Upper lobe of right lung (tissue), 1 donor: ENCODE data around the gene ATP8A1. TPM values are rescaled to one million over a fixed set of nuclear protein-coding genes. Genes with fewer than 3 reads are reported as not detected.

ENCODE experiments used
- ATAC-seq: fragments of 200-7000 bp; cut with Tn5 transposase; one replicate; pipeline ENCODE4 v1.9.1; 2020; ENCODE audit warnings: mild to moderate bottlenecking, moderate library complexity
- DNase-seq: peaks from one replicate; pipeline ENCODE4 v3.0.0-alpha.2; 2020
- H3K27ac ChIP-seq: fragments of 200-600 bp; one replicate; pipeline ENCODE4 v1.8.0; 2022
- H3K27me3 ChIP-seq: fragments of 200-600 bp; one replicate; pipeline ENCODE4 v1.8.0; 2022; ENCODE audit warnings: mild to moderate bottlenecking
- H3K36me3 ChIP-seq: fragments of 200-600 bp; one replicate; pipeline ENCODE4 v1.8.0; 2022
- H3K4me1 ChIP-seq: fragments of 200-600 bp; one replicate; pipeline ENCODE4 v1.8.0; 2022
- H3K4me3 ChIP-seq: fragments of 200-600 bp; one replicate; pipeline ENCODE4 v1.8.0; 2022; ENCODE audit warnings: mild to moderate bottlenecking
- H3K9me3 ChIP-seq: fragments of 200-600 bp; one replicate; pipeline ENCODE4 v1.8.0; 2022
- CTCF ChIP-seq: fragments of 200-600 bp; IDR thresholded peaks from one replicate; pipeline ENCODE4 v1.8.0; 2022; ENCODE audit warnings: antibody characterized with exemption
- intact Hi-C: fragments of 100-400 bp; cut with DNase I; formaldehyde crosslinking; loops from one replicate; pipeline ENCODE4 v1.11.0; 2022
- total RNA-seq: library from RNA; stranded (reverse); fragmentation: NEBNext Ultra II Directional; extraction: Animal tissue kit (Norgen Biotek cat#: 25700); gene quantifications from one replicate; pipeline ENCODE4 v1.2.1, GENCODE V29; 2021
- donor health status: DM: no; HTN: yes; CAD: no; lungs with severe emphysema.

ATP8A1 gene
- total RNA-seq, 1 donor from 2014 or later: 79.3 TPM

- intact Hi-C loops: no loop called here
- no peak for DNase-seq
- H3K36me3 ChIP-seq: no peaks in the 10 kb centered on the region
Observed at GRCh38 chr4:42641656-42642055, 15.2 kb downstream of the ATP8A1 start.

GRCh38 chr4:42641161-42641560 is 15.7 kb downstream of the ATP8A1 start:
- intact Hi-C loops: no loop called here
- H3K36me3 ChIP-seq: no peaks in the 10 kb centered on the region
- ATAC-seq (no peak), DNase-seq (no peak)
- no peaks in the 10 kb centered on the region for H3K9me3 ChIP-seq
- H3K4me3 ChIP-seq: no peak overlapping the region
- no peak overlapping the region for H3K27ac ChIP-seq
- TF ChIP-seq CTCF: no peak
- H3K27me3 ChIP-seq: no peaks in the 10 kb centered on the region
- H3K4me1 ChIP-seq: peaks cover 28% of the 10 kb centered on the region

More at GRCh38 chr4:42641656-42642055, 15.2 kb downstream of the ATP8A1 start:
- ATAC-seq: no peak
- no peak for TF ChIP-seq CTCF
- H3K4me1 ChIP-seq: peaks cover 28% of the 10 kb centered on the region
- H3K27me3 ChIP-seq: no peaks in the 10 kb centered on the region
- no peak overlapping the region for H3K27ac ChIP-seq
- no peaks in the 10 kb centered on the region for H3K9me3 ChIP-seq
- no peak overlapping the region for H3K4me3 ChIP-seq

- no peak for TF ChIP-seq CTCF
- no peak for DNase-seq
- ATAC-seq: no peak
- intact Hi-C loops: no loop called here
- H3K4me1 ChIP-seq: peaks cover 28% of the 10 kb centered on the region
- no peaks in the 10 kb centered on the region for H3K27me3 ChIP-seq
- H3K4me3 ChIP-seq: no peak overlapping the region
- no peak overlapping the region for H3K27ac ChIP-seq
- no peaks in the 10 kb centered on the region for H3K36me3 ChIP-seq
- no peaks in the 10 kb centered on the region for H3K9me3 ChIP-seq
Observed at GRCh38 chr4:42640613-42641012, 16.3 kb downstream of the ATP8A1 start.

GRCh38 chr4:42638993-42639392 is 17.9 kb downstream of the ATP8A1 start:
- ATAC-seq (no peak), DNase-seq (no peak)
- Histone ChIP-seq H3K4me1 (peaks cover 28% of the 10 kb centered on the region), H3K27ac (no peak overlapping the region), H3K27me3 (no peaks in the 10 kb centered on the region), H3K9me3 (no peaks in the 10 kb centered on the region), H3K4me3 (no peak overlapping the region), H3K36me3 (no peaks in the 10 kb centered on the region)
- TF ChIP-seq CTCF: no peak
- intact Hi-C loops: no loop called here

GRCh38 chr4:42638321-42638720 is 18.6 kb downstream of the ATP8A1 start:
- ATAC-seq: no peak
- H3K9me3 ChIP-seq: no peaks in the 10 kb centered on the region
- H3K36me3 ChIP-seq: no peaks in the 10 kb centered on the region
- peaks cover 24% of the 10 kb centered on the region for H3K4me1 ChIP-seq
- H3K4me3 ChIP-seq: no peak overlapping the region
- H3K27me3 ChIP-seq: no peaks in the 10 kb centered on the region
- TF ChIP-seq CTCF: no peak
- no peak overlapping the region for H3K27ac ChIP-seq
- intact Hi-C loops: no loop called here
- no peak for DNase-seq

GRCh38 chr4:42637867-42638266 is 19.0 kb downstream of the ATP8A1 start:
- Histone ChIP-seq H3K4me1 (peaks cover 20% of the 10 kb centered on the region), H3K4me3 (no peak overlapping the region), H3K27ac (no peak overlapping the region), H3K9me3 (no peaks in the 10 kb centered on the region), H3K27me3 (no peaks in the 10 kb centered on the region), H3K36me3 (no peaks in the 10 kb centered on the region)
- intact Hi-C loops: no loop called here
- TF ChIP-seq CTCF: no peak
- ATAC-seq: no peak
- DNase-seq: no peak
